NCI-H526 treated with DMSO at 0.1 percent for 48 hours (cell line): ENCODE measurements around the gene ARL5C.
A peak's percentile ranks its signal among the peaks of the same experiment; 100 is the strongest.

Source experiments
- DNase-seq: peaks from one replicate; lab custom pipeline; 2025; lab: John Stamatoyannopoulos, UW

Gene ARL5C, protein sequence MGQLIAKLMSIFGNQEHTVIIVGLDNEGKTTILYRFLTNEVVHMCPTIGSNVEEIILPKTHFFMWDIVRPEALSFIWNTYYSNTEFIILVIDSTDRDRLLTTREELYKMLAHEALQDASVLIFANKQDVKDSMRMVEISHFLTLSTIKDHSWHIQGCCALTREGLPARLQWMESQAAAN

DNA sequence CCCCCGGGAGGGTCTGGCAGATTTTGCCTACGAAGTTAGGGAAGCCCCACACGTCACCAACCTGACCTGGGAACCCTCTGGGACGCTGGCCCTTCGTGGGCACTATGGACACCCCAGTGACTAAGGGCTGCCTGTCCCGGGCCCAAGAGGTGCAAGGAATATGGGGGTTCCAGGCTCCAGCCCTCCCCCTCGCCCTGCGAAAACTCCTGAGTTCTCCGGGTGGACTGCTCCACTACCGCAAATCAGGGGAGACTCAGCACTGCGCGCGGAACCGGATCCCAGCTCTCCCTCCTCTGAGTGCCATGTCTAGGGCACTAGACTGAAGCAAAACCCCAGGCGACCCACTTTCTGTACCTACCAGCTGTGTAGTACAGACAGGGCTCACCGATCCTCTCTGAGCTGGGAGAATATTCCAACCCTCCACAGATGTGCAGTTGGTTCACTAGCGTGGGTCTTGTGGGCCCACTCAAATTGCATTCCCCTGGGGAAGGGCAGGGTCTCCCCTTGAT is at the start of gene ARL5C:
Gene ARL5C (minus strand): TSS at position 321 of the 509 bp plus-strand sequence. CDS start 401 bp downstream, outside the sequence.
- no peak for DNase-seq

DNA sequence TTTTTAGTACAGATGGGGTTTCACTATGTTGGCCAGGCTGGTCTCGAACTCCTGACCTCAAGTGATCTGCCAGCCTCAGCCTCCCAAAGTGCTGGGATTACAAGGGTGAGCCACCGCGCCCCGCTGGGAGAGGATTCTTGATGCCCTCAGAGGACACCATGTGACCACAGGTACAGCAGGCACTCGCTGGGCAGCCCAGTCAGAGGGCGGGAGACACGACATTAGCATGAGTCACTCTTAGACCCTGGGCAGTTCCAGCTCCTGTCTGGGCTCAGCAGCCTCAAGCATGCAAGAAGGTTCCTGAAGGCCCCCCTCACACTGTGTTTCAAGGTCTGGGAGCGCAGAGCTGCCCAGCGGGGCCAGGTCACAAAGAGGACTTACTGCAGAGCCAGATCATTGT is 47.9 kb upstream of the ARL5C start:
- no peak for DNase-seq

DNA sequence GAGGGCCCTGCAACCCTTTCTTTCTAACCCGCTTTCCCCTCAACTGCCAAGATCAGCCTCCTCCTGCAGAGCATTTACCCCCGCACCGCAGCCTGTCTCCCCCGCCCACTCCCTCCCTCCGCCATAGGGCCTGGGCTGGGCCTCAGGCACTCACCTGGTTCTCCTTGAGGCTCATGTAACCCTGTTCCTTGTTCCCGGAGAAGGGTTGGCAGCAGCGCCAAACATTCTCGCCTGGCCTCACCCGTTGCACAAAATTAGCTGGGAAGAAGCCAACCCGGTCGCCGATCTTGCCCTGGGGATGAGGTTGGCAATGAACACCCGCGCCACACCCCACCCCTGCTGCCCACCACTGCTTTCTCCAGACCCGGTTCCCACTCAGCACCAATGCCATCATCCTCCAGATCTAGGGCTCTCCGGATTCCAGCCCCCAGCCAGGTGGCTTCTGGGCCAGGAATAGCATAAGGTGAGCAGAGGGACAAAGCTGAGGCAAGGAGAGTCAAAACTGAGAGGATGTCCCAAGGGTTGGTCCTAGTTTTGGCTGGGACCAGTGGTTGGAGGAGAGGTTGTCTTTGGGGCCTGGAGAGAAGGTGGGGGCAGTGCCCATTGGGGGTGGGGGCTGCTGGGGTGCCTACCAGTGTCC is 47.0 kb upstream of the ARL5C start:
- no peak for DNase-seq

DNA sequence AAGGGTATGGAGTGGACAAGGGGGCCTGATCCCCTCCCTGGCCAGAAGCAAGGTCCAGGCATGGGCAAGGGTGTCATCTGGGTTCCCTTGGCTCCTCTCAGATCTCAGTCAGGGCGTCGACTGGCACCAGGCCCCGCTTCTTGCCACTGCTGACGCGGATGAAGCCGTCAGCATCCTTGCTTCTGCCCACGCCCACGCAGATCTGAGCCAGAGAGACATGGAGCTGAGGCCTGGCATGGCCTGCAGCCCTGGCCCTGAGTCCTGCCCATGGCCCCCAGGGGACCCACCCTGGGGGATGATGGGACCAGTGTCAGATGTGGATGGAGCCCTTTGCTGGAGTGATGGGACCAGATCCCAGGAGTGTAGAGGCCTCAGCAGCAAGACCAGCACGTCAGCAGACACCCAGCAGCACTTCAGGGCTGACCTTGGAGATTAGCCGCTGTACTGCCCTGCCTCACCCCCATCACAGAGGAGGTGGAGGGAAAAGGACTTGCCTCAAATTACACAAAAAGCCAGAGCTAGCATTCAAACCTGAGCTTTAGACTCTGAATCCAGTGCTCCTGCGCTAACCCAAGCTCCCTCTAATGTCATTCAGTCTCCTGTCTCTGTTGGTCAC is 46.3 kb upstream of the ARL5C start:
- no peak for DNase-seq

DNA sequence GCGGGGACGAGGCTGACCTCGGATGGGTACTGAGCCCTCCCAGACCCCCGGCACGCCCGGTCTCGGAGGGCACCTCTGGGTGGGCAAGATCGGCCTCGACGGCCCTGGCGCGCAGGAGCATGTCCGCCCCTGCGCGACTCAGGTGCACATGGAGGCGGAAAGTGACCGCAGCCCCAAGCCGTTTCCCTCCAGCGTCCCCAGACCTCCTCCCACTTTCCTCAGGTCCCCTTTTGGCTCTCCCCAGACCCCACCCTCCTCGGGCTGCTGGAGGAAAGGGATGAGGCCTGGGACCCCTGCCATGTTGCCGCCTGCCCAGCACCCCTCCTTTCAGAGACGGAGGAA is 44.1 kb upstream of the ARL5C start:
- no peak for DNase-seq

DNA sequence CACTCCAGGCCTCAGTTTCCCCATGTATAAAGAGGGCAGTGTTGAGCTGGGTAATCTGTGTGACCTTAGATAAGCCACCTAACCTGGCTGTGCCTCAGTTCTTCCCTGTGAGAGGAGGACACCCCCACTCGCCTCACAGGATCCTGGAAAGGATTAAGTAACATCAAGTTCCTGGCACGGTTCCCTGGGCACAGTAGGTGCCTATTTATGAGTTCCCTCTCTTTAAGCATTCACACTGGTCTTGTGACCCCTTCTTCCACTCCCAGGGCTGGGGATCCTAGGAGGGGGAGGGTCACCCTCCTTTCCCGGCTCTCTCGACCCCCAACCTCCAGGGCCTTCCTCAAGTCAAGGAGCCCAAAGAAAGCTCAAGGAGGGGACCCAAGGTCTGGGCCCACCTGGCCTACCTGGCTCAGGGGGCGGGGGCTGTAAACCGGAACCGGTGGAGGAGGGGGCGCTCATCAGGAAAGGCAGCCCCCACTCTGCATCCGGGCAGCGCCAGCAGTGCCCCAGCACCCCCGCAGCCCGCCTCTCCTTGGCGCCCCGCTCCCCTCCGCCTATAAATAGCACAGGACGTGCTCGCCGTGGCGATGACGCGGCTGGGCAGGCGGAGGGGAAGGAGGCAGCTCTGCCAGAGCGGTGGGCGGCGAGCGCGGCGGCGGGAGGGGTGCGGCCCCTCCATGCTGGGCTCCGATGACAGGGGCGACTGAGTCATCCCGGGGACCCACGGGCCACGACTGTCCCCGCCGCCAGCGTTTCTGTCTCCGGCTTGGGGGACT is 43.5 kb upstream of the ARL5C start:
- no peak for DNase-seq

DNA sequence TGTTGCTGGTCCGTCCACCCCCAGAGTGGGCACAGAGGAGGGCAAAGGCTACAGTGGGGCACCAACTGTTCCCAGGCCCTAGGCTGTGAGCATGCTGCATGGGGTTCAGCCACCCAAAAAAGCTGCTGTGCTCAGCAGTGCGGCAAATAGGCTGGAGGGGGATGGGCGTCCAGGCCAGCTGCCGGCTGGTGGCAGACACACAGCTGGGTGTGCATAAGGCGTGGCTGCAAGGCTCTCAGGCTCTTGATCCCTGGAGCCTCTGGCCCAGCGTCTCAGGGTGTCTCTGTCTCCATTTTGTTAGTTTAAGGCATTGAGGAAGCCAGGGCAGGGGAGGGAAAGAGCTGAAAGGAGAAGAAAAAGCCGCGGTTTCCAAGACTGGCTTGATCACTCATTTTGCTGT is 42.9 kb upstream of the ARL5C start:
- no peak for DNase-seq

DNA sequence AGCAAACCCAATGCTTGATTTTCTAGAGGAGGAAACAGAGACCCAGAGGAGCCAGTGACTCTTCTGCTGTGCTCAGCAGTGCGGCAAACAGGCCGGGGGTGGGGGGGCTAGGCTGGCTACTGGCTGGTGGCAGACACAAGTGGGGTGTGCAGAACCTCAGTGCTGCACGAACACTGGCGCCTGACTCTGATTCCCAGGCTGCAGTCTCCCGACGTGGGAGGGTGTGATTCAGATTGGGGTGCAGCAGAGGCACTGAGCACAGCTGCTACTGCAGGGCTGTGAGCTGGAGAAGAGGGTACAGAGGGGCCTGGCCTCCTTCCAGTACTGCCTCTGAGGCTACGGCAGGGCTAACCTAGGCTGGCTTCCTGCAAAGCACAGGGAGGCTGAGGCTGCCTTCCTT is 42.2 kb upstream of the ARL5C start:
- no peak for DNase-seq

DNA sequence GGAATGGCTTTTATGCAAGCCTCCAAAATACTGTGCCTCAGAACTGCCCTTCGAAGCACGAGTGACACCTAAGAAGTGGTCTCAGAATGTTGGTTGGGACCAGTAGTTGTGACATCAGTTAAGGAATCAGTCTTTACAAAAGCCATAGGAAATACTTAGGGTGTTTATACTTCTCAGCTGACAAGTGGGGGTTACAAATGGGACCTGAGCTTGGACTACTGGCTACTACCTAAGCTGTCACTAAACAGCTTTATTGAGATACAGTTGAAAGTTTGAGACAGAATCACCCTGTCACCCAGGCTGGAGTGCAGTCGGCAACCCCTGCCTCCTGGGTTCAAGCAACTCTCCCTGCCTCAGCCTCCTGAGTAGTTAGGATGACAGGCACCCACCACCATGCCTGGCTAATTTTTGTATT is 39.2 kb upstream of the ARL5C start:
- no peak for DNase-seq

DNA sequence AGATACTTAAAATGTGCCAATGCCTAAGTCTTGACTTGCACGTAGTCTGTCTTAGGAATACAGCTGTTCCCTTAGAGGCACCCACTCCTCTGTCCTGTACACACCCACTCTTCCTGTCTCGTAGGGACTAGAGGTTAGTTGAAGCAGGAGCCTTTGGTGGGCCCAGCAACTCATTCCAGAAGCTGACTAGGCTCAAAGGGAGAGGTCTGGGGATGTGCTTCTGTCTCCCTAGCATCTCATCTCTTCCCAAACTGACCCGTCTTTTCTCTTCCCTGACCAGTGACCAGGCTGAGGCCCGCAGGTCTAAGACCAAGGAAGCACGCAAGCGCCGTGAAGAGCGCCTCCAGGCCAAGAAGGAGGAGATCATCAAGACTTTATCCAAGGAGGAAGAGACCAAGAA is 38.3 kb upstream of the ARL5C start:
- no peak for DNase-seq

DNA sequence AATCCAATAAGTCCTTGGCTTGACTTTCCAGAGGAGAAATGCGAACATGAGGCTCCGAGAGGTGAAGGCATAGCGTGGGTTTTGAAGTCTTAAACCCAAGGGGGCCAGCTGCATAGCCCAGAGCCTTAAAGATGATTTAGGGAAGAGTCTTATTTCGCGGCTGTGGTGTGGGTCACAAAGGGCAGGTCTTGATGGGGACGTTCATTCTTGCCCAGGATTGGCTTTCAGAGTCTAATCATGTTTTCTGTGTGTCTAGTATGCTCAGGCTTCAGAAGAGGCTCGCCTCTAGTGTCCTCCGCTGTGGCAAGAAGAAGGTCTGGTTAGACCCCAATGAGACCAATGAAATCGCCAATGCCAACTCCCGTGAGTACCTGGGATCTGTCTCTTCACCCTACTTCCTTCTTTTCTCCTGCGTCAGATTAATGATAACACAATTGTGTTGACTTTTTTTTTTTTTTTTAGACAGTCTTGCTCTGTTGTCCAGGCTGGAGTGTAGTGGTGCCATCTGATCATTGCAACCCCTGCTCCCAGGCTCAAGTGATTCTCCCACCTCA is 35.1 kb upstream of the ARL5C start:
- no peak for DNase-seq

DNA sequence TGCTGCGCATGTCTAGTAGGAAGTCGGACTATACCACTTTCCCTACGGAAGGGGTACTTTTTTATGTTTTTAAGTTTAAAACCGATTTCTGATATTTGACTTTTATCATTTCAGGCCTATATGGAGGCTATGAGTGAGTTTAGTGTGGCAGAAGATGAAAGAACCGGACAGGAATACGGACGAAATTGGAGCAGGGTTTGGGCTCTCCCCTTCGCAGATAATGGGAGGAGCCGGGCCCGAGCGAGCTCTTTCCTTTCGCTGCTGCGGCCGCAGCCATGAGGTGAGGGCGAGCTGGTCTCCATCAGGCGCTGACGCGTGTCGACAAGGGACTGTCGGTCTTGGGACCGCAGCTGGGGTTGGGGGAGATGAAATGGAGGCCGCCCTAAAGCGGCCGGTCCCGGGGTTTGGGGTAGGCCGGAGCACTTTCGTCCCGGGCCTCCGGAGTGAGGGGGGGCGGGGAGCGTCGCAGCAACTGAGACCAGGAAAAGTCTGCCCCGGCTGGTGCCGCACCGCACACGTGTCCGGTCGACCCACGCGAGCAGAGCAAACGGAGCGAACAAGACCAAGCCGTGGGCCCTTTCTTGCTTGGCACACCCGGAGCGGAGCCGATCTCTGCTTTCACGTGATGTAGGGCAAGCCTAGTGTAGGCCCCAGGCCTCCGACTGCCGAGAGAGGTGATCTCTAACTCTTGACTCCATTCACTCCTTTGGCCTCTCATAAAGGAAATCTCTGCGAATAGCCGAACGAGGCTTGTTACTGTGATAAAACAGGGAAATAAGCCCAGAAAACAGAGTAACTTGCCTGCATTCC is 34.3 kb upstream of the ARL5C start, which contains the start of gene RPL19:
Gene RPL19 (plus strand): TSS at position 214 of the 810 bp plus-strand sequence. CDS start 62 bp downstream, at position 276.
- peak; percentile 90 for DNase-seq

DNA sequence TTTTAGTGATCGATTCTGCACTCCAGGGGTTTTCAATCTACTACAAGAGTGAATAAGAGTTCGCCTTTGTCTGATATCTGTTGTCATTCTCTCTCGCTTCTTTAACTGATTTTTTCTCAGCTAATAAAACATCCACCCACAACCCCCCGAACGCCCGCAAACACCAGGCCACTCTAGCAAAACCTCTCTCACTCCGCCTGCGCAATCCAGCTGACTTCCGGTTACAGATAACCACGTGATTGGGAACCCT is 33.8 kb upstream of the ARL5C start:
- DNase-seq: no peak

DNA sequence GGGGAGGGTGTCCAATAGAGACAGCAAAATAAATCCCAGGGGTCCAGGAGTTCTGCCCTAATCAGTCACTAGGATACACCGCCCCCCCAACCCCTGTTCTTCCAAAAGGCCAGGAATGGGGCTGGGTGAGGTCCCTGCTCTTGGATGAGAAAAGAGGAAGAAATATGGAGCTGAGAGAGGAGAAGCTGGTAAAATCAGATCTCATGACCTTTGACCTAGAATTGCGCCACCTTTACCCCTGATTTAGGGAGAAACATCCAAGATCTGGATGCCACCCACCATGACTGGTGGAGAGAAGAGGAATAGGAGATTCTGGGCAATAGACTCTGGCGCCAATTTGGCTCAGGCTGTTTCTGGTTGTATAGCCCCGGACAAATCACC is 32.2 kb upstream of the ARL5C start:
- no peak for DNase-seq

DNA sequence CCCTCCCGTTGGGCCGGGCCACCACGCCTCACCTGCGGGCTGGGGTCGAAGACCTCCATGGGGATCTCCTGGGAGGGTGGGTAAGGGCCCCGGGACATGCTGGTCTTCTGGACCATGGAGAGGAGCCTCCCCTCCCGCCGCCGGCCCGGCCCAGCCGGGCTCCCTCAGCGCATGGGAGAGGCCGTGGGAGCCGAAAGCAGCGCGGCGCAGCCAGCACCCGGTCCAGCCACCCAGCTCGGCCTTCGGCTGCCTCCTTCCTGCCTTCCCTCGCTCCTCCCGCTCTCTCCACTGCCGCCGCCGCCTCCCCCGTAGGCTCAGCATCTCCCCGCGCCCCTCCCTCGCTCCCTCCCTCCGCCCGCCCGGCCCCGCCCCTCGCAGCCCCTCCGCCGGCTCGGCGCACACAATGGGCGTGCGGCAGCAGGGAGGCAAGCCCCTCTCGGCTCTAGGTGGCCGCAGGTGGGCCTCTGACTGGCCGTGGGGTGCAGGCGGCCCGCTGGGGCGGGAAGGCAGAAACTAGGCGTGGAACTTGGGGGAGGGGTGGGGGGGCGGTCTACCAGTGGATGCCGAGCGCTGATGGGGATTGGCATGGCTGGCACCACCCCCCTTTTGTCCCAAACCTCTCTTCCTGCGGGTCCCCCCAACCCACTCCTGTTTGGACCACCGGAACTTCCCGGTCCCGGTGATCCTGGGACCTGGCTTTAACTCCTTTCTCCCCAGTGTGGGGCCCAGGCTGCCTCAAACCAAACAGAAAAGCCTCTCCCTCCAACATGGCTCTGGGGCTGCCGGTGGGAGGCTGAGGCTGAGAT is 31.6 kb upstream of the ARL5C start, which contains the start of gene CACNB1:
Gene CACNB1 (minus strand): TSS at position 290 of the 806 bp plus-strand sequence. CDS start 174 bp downstream, at position 116.
- DNase-seq: peak; percentile 79

DNA sequence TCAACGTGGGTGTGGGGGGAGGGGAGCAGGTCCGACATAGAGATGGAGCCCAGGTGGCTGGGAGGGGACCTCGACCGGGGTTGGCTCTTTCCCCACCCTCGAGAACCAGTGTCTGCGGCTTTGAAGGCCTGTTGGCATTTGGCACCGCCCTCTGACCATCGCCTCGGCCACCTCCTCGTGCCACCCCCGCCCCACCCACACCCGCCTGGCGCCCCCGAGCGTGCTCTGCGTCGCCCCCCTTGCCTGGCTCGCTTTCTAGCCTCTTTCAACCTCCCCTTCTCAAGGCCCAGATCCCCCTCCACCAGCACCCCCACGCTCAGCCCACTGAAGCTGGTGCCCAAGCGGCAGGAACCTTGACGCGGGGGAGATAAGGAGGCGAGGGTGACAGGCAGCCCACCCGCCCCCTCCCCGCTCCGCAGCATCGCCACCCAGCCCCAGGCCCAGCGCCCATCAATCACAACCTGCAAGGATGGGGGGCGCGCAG is 30.9 kb upstream of the ARL5C start:
- no peak for DNase-seq

DNA sequence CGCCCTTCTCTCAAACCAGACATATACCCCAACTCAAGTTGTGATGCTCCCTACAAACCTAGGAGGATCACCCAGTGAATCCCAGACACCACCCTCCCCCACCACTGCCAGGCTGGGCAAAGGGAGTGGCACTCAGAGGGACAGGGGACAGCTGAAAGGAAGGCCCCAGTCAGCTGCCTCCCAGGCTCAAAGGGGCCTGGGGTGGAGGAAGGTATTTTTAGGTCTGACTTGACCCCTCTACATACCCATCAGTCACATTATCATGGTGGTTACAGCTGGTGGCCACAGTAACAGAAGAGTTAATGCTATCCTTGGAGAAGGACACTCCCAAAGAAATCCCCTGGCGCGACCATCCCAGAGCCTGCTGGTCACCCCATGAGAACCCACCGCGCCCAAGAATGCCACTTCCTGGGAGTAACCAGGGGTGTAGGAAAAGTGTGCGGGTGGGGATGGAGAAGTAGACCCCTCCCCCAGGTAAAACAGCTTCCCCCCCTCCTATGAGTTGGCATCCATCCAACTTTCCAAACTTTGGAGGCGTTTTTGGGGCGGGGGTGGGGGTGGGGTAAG is 30.4 kb upstream of the ARL5C start:
- DNase-seq: no peak

DNA sequence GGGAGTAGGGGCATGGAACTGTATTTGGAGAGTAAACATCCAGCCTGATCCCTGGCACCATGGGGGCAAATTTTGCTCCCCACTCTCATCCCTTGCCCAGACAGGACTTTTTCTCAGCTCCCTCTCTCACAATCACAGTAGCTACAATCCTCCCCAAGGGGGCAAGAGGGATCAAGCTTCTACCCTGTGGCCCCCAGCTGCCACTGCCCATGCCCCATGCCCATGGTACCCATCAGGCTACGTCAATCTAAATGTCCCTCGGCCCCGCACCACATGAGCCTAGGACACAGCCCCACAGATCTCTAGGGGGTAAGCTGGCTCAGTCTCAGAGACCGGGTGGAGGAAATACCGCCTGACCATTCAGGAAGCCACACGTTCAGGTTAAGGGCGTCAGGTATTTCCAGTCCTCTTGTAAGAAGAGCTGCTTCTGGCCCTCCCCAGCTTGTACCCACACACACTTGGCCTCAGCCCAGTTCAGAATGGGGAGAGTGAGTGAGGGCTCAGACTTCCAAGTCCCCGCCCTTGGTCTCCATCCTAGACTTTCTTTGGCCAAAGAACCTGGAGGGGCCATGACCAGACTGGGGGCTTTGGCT is 29.7 kb upstream of the ARL5C start:
- no peak for DNase-seq

DNA sequence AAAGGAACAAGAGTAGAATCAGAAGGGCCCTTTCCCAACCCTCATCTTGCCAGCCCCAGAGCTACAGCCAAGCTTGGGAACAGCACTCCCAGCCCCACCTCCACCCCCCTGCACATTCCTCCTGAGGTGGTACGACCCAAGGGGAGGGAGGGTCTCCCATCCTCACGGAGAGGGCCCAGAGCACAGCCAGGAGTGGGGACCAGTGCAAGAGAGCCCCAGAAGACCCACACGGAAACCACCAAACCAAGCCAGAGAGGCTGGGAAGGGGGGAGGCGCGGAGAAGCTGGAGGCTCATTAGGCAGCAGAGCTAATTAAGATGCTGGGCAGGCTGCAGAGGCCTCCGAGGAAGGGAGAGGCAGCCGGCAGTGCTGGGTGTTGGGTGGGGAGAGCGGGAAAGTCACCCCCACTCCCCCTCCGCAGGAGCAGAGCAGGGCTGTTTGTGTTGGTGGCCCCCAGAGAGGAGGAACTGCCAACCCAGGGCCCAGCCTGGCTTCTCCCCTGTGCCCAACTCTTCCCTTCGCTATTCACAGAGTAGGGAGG is 29.1 kb upstream of the ARL5C start:
- no peak for DNase-seq
